NCI-H1930 (cell line): ENCODE measurements around the gene ZNF552.
"Not testable (repeated sequence)": the region's sequence is repeated elsewhere in the genome, so short reads cannot be mapped to it uniquely, and the experiment has no call there.

Source experiments
- DNase-seq, 2 experiments: peaks; one replicate each; lab custom pipeline; 2025; lab: John Stamatoyannopoulos, UW

Gene ZNF552

DNA sequence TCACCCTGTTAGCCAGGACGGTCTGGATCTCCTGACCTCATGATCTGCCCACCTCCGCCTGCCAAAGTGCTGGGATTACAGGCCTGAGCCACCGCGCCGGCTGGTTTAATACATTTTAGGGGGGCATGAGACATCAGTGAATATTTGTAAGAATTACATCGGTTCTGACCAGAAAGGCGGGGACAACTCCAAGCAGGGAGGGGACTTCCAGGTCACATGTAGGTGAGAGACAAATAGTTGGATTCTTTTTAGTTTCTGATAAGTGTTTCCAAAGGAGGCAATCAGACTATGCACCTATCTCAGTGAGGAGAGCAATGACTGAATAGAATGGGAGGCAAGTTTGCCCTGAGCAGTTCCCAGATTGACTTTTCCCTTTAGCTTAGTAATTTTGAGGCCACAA, 3.7 kb upstream of the ZNF552 start:
- DNase-seq = no peak

DNA sequence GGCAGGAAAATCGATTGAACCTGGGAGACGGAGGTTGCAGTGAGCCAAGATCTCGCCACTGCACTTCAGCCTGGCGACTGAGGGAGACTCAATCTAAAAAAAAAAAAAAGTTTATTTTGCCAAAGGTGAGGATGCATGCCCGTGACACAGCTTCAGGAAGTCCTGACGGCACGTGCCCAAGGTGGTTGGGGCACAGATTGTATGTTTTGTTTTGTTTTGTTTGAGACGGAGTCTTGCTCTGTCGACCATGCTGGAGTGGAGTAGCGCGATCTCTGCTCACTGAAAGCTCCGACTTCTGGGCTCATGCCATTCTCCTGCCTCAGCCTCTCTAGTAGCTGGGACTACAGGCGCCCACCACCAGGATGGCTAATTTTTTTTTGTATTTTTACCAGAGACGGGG, 3.3 kb upstream of the ZNF552 start:
- DNase-seq = no peak

DNA sequence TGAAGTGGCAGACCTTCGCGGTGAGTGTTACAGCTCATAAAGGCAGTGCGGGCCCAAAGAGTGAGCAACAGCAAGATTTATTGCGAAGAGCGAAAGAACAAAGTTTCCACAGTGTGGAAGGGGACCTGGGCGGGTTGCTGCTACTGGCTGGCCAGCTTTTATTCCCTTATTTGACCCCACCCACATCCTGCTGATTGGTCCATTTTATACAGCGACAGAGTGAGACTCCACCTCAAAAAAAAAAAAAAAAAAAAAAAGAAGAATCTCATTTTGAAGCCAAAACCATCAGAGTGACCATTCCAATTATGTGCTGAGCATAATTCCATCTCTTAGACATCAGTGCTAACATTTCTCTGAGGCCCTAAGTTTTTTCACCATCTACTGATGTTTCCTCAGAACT, 1.9 kb upstream of the ZNF552 start:
- no peak for DNase-seq

DNA sequence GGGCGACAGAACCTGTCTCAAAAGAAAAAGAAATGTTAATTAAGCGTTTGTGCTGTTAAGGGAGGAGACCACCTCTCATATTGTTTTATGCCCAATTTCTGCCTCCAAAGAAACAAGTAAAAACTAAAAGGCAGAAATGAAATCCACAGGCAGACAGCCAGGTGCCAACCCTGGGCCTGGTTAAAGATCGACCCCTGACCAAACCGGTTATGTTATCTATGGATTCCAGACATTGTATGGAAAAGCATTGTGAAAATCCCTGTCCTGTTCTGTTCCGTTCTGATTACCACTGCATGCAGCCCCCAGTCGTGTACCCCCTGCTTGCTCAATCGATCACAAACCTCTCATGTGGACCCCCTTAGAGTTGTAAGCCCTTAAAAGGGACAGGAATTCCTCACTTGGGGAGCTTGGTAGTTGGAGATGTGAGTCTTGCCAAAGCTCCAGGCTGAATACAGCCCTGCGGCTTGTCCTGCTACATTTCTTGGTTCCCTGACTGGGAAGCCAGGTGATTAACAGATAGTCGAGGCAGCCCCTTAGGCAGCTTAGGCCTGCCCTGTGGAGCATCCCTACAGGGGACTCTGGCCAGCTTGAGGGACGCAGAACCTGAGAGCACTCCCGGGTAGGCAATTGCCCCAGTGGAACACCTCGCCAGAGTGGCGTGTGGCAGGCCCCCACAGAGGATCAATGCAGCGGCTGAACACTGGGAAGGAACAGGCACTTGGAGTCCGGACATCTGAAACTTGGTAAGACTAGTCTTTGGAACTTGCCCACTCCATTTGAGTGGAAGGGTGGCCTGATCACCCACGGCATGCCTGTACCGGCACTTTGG, 748 bp upstream of the ZNF552 start:
- no peak for DNase-seq

DNA sequence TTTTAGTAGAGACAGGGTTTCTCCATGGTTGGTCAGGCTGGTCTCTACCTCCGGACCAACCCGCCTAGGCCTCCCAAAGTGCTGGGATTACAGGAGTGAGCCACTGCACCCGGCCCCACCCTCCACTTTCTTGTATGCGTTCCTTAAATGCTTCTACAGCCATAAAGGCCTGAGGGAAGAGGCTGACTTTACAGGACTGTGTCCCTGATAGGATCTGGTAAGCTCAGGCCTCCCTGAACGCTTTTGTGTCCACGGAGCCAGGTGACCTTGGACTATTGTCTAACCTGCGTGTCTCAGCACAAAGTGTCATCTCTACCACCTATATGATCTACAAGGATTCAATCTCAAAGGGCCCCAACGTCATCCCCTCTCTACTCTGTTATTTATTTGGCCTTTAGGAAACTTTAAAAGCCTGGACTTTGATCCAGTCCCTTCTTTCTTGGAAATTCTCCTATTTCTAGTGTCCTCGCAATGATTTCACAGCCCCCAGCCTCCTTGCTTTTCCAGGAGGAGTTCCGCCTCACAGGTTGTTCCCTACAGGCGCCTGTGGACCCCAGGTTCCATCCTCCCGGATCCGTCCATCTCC, 701 bp downstream of the ZNF552 start:
- DNase-seq = no peak

DNA sequence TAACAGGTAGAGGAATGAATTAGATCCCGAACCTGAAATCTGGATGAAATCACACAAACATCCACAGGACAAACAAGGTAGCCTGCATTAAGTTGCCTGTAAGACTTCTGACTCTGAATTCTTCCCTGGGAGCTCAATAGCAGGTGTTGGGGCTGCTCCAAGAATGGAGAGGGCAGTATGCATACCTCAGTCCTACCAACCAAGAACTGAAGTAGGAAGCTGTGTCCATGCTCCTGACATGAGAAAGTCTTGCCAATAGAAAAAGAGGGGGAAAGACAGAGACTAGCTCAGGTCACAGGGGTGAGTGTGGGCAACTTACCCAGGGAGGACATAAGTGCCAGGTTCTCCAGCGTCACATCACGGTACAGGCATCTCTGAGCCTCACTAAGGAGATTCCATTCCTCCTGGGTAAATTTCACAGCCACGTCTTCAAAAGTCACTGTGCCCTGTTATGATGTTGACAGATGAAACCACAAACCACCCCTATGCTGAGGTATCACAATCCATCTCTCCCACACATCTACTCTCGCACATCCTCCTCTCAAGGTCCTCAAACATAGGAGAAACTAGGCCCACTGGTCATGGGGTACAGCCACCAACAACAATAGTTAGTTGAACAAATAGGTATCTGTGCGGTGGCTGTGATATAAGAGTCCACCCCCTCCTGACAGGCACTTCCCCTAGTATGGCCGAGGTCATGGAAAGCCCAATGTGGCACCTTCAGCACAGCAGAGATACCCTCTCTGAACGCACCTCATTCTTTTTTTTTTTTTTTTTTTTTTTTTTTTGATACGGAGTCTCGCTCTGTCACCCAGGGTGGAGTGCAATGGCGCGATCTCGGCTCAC, 1.5 kb downstream of the ZNF552 start:
- not testable (repeated sequence) for DNase-seq

DNA sequence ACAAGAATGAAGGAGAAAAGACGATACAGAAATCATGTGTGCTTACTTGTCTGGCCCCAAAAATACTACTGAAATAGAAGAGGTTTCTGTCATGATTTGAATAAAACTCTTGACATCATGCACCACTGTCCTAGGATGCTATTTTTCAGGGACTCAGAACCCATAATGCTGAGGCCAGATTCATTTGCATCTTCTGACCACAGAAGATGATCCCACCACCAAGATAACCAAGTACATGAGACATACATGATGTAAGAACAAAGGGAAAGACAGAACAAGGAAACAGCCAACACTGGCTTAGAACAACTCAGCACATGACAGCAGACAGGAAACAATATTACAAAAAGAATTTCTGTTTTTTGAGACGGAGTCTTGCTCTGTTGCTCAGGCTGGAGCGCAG, 2.5 kb downstream of the ZNF552 start:
- DNase-seq = no peak

DNA sequence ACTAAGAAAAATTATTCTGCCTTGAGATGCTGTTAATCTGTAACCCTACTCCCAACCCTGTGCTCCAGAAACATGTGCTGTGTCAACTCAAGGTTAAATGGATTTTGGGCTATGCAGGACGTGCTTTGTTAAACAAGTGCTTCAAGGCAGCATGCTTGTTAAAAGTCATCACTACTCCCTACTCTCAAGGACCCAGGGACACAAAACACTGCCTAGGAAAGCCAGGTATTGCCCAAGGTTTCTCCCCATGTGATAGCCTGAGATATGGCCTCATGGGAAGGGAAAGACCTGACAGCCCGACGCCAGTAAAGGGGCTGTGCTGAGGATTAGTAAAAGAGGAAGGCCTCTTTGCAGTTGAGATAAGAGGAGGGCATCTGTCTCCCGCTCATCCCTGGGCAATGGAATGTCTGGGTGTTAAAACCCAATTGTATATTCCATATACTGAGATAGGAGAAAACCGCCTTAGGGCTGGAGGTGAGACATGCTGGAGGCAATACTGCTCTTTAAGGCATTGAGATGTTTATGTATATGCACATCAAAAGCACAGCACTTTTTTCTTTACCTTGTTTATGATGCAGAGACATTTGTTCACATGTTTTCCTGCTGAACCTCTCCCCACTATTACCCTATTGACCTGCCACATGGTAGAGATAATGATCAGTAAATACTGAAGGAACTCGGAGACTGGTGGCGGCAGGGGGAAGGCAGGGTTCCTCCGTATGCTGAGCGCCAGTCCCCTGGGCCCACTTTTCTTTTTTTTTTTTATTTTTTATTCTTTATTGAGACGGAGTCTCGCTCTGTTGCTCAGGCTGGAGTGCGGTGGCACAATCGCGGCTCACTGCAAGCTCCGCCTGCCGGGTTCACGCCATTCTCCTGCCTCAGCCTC, 4.1 kb downstream of the ZNF552 start:
- DNase-seq = not testable (repeated sequence)

DNA sequence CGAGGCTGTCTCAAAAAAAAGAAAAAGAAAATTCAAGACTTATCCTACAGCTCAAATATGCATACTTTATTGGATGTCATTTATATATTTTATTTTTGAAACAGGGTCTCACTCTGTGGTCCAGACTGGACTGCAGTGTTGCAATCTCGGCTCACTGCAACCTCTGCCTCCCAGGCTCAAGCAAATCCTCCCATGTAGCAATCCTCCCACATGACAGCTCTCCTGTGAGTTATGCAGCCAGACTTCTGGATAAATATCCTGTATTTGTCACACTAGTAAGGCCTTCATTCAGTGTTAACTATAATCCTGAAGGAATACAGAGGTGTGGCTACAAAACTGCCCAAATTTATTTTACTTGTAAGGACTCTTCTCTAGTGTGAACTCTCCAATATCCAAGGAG, 7.2 kb downstream of the ZNF552 start:
- no peak for DNase-seq

DNA sequence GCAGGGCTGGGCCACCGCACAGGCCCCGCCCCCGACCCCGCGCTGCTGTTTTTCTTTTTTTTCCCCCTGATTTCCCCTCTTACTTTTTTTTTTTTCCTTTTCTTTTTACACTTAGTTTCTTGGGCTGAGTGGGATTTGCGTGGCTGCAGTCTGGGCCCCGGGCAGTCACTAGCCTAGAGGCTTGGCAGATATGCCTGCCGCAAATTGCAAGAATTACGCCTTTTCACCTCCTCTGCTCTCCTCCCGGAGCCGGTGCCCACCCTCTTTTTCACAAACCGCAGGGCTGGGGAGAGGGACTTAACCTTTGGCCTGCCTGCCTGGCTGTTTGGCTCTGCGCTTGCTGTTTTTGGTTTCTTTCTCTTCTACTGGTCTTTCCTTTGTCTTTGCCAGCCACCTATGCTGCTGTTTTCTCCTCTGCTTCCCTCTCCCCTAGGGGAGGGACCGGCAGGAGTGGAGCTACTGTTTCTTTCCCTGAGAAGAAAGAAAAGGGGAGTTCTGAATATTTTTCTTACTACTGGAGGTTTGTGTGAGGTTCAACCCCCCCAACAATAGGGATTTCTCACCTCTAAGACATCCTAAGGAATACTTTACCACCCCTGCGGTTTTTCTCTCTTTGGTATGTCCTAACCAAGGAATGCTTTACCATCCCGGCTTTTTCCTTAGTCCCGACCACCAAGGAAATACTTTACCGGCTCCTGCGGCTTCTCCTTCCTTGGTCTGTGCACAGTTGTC, 11.0 kb downstream of the ZNF552 start:
- no peak for DNase-seq

DNA sequence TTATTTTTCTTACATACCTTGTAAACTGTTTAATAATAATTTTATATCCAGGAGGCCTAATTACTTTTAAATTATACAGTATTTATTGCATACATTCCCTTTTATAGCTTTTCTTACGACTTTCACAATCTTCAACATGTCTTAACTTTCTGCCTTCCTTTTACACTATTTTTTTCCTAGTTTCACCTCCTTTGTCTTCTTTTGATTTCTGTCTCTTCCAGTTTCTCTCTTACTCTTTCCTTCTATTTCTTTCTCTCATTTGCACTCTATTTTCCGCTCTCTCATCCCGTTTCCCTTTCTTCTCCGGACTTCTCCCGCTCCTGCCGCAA, 11.5 kb downstream of the ZNF552 start:
- no peak for DNase-seq

DNA sequence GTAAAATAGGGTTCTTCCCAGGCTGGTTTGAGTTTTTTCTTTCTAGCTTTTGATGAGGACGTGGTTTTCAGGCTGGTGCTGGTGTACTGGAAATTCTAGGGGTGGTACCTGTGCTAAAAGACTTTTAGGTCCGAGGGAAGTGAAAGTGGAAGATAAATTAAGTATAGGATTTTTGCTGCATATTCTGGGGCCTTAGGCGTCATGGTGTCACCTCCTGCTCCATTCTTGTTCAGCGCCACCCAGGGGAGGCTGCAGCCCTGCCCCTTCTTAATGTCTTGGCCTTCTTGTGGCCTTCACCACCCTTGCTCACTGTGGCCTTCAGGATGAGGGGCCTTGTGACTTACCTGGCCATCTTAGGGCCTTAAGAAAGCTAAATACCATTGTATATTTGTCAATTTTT, 12.4 kb downstream of the ZNF552 start:
- no peak for DNase-seq

DNA sequence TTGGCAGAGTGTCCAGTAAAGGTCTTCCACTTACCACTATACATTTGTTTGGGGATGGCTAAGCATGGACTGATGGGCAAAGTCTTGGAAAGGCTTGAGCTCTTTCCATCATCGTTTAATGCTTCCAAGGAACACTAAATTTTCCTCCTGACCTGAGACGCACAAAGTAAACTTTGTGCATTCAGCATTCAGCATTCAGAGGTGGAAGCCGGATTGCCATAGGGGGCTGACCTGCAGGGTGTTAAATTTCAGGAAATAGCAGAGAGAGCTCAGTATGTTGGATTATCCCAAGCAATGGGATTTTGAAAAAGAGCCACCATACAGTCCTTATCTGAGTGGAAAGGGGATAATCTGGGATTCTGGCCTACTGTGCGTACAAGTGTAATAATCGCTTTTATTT, 14.0 kb downstream of the ZNF552 start:
- no peak for DNase-seq

DNA sequence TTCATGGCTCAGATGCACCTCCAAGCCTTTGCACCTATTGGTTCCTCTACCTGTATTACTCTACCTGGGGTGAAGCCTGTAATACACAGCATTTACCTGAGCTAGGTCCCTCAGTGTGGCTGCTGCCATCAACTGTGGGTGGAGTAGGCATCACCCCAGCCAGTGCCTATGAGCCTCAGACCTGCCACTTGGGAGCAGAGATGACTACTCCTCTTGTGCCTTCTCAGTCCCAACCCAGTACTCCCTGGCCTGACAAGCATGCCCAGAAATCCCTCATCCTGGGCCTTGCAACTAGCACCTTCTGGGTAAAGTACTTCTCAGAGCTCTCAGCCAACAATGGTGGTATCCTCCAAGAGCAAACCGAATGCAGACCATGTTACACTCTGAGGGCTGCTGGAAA, 18.1 kb downstream of the ZNF552 start:
- DNase-seq = not testable (repeated sequence)

DNA sequence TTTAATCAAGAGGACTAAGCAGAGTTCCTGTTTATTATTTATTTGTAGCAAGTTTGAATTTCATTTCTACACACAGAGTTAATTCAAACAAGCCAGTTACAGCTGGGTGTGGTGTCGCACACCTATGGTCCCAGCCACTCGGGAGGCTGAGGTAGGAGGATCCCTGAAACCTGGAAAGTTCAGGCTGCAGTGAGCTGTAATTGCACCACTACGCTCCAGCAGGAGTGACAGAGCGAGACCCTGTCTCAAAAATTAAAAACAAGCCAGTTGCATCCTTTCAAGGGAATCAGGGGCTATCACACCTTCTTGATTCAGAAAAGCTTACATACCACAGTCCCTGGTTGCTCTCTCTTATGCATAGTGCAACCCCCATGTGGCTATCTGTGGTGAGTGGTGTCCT, 25.4 kb downstream of the ZNF552 start:
- no peak for DNase-seq

DNA sequence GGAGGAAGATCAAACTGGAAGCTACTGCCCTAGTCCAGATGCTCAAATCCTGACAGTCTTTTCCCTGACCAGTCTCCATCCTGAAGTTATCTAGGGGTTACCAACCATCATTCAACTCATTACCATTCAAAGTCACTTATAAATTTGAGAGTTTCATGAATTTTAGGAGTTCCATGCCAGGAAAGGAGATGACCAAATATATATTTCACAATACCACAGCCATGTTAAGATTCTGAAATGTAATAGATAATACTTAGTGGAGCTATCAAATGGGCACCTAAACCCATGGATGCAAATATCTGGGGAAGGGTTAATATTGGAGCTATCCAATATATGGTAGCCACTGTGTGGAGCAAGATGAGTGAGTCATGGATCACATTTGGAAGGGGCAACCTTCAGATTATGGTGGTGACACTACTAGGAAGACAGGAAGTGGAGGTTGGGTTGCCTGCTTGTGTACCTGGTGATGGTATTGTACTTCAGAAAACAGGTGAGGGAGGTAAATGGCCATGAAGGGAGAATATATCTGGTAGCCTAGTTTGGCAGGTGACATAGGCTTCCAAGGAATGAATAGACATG, 26.5 kb downstream of the ZNF552 start:
- no peak for DNase-seq

DNA sequence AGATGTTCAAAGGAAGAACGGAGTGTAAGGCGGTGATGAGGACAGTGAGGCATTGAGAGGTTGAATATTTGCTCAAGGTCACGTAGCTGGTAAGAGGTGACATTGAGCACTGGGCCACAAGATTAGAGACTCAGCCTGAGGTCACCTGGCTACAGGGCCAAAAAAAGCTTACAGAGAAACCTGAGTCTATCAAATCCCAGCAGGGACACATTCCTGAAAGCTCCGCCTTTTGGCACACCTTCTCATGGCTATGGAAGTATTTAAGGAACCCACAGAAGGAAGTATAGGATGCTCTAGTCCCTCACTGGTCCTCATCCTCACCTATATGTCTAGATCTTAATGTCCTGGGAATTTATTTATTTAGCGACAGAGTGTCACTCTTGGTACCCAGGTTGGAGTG, 27.8 kb downstream of the ZNF552 start:
- DNase-seq = no peak

DNA sequence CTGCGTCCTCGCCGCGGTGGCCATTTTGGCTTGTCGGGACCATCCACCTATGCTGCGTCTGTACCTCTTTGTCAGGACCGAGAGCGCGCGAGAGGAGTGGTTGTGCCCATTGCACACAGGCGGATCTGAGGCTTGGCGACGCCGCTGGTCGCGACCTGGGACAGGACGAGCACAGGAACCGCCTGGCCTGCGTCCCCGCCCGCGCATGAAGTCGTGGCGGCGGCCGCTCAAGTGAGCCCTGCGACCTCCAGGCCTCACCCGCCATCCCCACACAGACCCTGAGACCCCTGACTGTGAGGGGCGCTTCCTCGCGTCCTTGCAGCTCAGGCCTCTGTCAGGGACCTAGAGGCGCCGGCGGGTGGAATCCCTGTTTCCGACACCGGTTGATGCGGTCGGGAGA, 28.4 kb downstream of the ZNF552 start:
- DNase-seq = no peak

DNA sequence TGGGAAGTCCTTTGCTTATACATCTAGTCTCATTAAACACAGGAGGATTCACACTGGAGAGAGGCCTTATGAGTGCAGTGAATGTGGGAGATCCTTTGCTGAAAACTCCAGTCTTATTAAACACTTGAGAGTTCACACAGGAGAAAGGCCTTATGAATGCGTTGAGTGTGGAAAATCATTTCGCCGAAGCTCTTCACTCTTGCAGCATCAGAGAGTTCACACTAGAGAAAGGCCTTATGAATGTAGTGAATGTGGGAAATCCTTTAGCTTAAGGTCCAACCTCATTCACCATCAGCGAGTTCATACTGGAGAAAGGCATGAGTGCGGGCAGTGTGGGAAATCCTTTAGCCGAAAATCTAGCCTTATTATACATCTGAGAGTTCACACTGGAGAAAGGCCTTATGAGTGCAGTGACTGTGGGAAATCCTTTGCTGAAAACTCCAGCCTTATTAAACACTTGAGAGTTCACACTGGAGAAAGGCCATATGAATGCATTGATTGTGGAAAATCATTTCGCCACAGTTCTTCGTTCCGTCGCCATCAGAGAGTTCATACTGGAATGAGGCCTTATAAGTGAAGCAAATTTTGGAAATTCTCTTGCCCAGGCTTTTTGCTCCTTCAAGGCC, 35.4 kb downstream of the ZNF552 start:
- DNase-seq = no peak

DNA sequence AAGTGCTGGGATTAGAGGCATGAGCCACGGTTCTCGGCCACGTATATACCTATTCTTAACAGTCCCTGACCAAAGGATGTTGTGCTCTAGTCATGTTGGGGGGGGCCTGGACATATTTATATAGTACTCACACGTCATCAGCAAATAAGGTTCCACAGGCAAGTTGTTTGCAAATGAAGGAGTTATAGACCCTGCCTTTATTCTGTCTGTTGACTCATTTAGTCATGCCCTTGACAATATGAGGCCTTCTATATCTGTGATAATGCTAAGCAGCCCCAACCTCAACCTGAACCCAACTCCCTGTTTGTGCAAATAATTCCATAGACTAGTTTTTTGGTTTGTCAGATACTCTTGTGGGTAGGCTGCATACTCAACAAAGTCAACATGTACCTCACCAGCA, 36.4 kb downstream of the ZNF552 start:
- DNase-seq = no peak
